Suprapubic skin (tissue), 4 donors: ENCODE results near the gene SYTL5. TPM values are rescaled to one million over a fixed set of nuclear protein-coding genes. Genes with fewer than 3 reads are reported as not detected.

Experiments
- DNase-seq, 2 donors: peaks; one replicate each; pipeline ENCODE4 v3.0.0-alpha.2; 2019; ENCODE audit warnings: low spot score in 2 of 2
- H3K27ac ChIP-seq: fragments of 200-600 bp; sonication (generic); one replicate; pipeline ENCODE4 v1.5.1; 2019
- H3K27me3 ChIP-seq: fragments of 200-600 bp; sonication (generic); one replicate; pipeline ENCODE4 v1.5.1; 2019
- H3K36me3 ChIP-seq: fragments of 200-600 bp; sonication (generic); one replicate; pipeline ENCODE4 v1.5.1; 2019
- H3K4me1 ChIP-seq: fragments of 200-600 bp; sonication (generic); one replicate; pipeline ENCODE4 v1.5.1; 2019
- H3K4me3 ChIP-seq: fragments of 200-600 bp; sonication (generic); one replicate; pipeline ENCODE4 v1.5.1; 2019; ENCODE audit warnings: mild to moderate bottlenecking
- H3K9me3 ChIP-seq: fragments of 200-600 bp; sonication (generic); one replicate; pipeline ENCODE4 v1.5.1; 2019
- CTCF ChIP-seq, 2 donors: fragments of 200-600 bp in 1 of 2; fragments of 450-650 bp in 1 of 2; sonication (generic) in 1 of 2; IDR thresholded peaks; one replicate each; pipeline ENCODE4 v1.5.1; 2016 to 2019; ENCODE audit warnings: antibody characterized with exemption in 2 of 2, mild to moderate bottlenecking in 1 of 2, moderate library complexity in 1 of 2
- EP300 ChIP-seq: sonication (generic); formaldehyde crosslinking; IDR thresholded peaks from one replicate; pipeline ENCODE4 v1.6.1; 2017; ENCODE audit warnings: antibody characterized with exemption
- POLR2A ChIP-seq, 2 donors: fragments of 450-650 bp; IDR thresholded peaks; one replicate each; pipeline ENCODE4 v1.6.1; 2017; ENCODE audit warnings: antibody characterized with exemption in 2 of 2, mild to moderate bottlenecking in 2 of 2, moderate library complexity in 2 of 2
- POLR2AphosphoS5 ChIP-seq, 3 donors: sonication (generic); formaldehyde crosslinking; IDR thresholded peaks; one replicate each; pipeline ENCODE4 v1.6.1; 2017; ENCODE audit warnings: antibody characterized with exemption in 3 of 3
- WGBS: methylation state at CpG from one replicate; pipeline ENCODE4 v1.1.5; 2018; 5-methylcytosine and 5-hydroxymethylcytosine counted together
- total RNA-seq, 4 donors: library from RNA; depleted of rRNA; stranded (reverse); fragments of >200 nt; gene quantifications; one replicate each; pipeline ENCODE4 v1.1.0, GENCODE V29; 2016

The SYTL5 gene
- total RNA-seq, 4 donors from 2014 or later = 0.25 to 0.65 (median 0.37) TPM

GRCh38 chrX:38129366-38129765 is 123.0 kb downstream of the SYTL5 start:
- H3K27ac ChIP-seq = no peak overlapping the region
- H3K27me3 ChIP-seq = no peaks in the 10 kb centered on the region
- no peaks in the 10 kb centered on the region for H3K4me1 ChIP-seq
- TF ChIP-seq EP300 (no peak), POLR2AphosphoS5 (IDR thresholded peaks at IDR 0.05) (no peak), CTCF (IDR thresholded peaks at IDR 0.05) (no peak), POLR2A (IDR thresholded peaks at IDR 0.05) (no peak)
- no peaks in the 10 kb centered on the region for H3K9me3 ChIP-seq
- DNase-seq = no peak
- no peaks in the 10 kb centered on the region for H3K36me3 ChIP-seq
- H3K4me3 ChIP-seq = no peak overlapping the region

GRCh38 chrX:38138157-38138891 is 132.0 kb downstream of the SYTL5 start:
- Histone ChIP-seq H3K9me3 (no peaks in the 10 kb centered on the region), H3K36me3 (no peaks in the 10 kb centered on the region), H3K27ac (no peak overlapping the region), H3K4me3 (no peak overlapping the region), H3K4me1 (no peaks in the 10 kb centered on the region), H3K27me3 (no peaks in the 10 kb centered on the region)
- no peak for DNase-seq
- 61% methylated on average over 2 of the region's 2 CpGs for WGBS
- no peak for TF ChIP-seq EP300
- TF ChIP-seq POLR2AphosphoS5 (IDR thresholded peaks at IDR 0.05) = no peak
- TF ChIP-seq POLR2A (IDR thresholded peaks at IDR 0.05) = no peak
- no peak for TF ChIP-seq CTCF (IDR thresholded peaks at IDR 0.05)

- Histone ChIP-seq H3K27me3 (no peaks in the 10 kb centered on the region), H3K9me3 (no peaks in the 10 kb centered on the region), H3K27ac (no peak overlapping the region), H3K36me3 (no peaks in the 10 kb centered on the region), H3K4me3 (no peak overlapping the region), H3K4me1 (no peaks in the 10 kb centered on the region)
- DNase-seq = no peak
- TF ChIP-seq POLR2A (IDR thresholded peaks at IDR 0.05) (no peak), POLR2AphosphoS5 (IDR thresholded peaks at IDR 0.05) (no peak), CTCF (IDR thresholded peaks at IDR 0.05) (no peak), EP300 (no peak)
- 90% methylated on average over 2 of the region's 2 CpGs for WGBS
Measured at GRCh38 chrX:38138900-38139299, 132.5 kb downstream of the SYTL5 start.

- WGBS = 71% methylated on average over 1 of the region's 1 CpG
- Histone ChIP-seq H3K27me3 (no peaks in the 10 kb centered on the region), H3K4me1 (no peaks in the 10 kb centered on the region), H3K9me3 (no peaks in the 10 kb centered on the region), H3K36me3 (no peaks in the 10 kb centered on the region), H3K4me3 (no peak overlapping the region), H3K27ac (no peak overlapping the region)
- no peak for DNase-seq
- TF ChIP-seq POLR2A (IDR thresholded peaks at IDR 0.05) (no peak), CTCF (IDR thresholded peaks at IDR 0.05) (no peak), EP300 (no peak), POLR2AphosphoS5 (IDR thresholded peaks at IDR 0.05) (no peak)
Measured at GRCh38 chrX:38142610-38143009, 136.3 kb downstream of the SYTL5 start.

GRCh38 chrX:38149016-38149415 is 142.7 kb downstream of the SYTL5 start:
- no peaks in the 10 kb centered on the region for H3K9me3 ChIP-seq
- H3K27ac ChIP-seq = no peak overlapping the region
- 67% methylated on average over 2 of the region's 2 CpGs for WGBS
- H3K36me3 ChIP-seq = no peaks in the 10 kb centered on the region
- no peaks in the 10 kb centered on the region for H3K4me1 ChIP-seq
- no peaks in the 10 kb centered on the region for H3K27me3 ChIP-seq
- H3K4me3 ChIP-seq = no peak overlapping the region
- no peak for DNase-seq
- TF ChIP-seq EP300 = no peak
- no peak for TF ChIP-seq POLR2A (IDR thresholded peaks at IDR 0.05)
- TF ChIP-seq CTCF (IDR thresholded peaks at IDR 0.05) = no peak
- no peak for TF ChIP-seq POLR2AphosphoS5 (IDR thresholded peaks at IDR 0.05)
